Measurements from ENCODE around the gene RPP21.

RPP21 gene

GRCh38 chr6:30344868-30345671 is at the start of gene RPP21:
Gene RPP21, plus strand, starts transcription at chr6:30345156. Its CDS starts 16 bp downstream, at chr6:30345172.
- no peak for DNase-seq (ENCODE audit: low read depth)
- peak within 1 kb of the TSS; percentile 76 for H3K4me3 ChIP-seq (ENCODE audit: low read depth, low read length)

GRCh38 chr6:30295837-30296236 is 49.1 kb upstream of the RPP21 start:
- H3K4me3 ChIP-seq (ENCODE audit: low read depth, low read length), result no peak overlapping the region
- DNase-seq (ENCODE audit: low read depth), result no peak

- DNase-seq (ENCODE audit: low read depth), result no peak
- no peak overlapping the region for H3K4me3 ChIP-seq (ENCODE audit: low read depth, low read length)
These were observed 41.0 kb upstream of the RPP21 start for GRCh38 chr6:30304002-30304401.

DNA sequence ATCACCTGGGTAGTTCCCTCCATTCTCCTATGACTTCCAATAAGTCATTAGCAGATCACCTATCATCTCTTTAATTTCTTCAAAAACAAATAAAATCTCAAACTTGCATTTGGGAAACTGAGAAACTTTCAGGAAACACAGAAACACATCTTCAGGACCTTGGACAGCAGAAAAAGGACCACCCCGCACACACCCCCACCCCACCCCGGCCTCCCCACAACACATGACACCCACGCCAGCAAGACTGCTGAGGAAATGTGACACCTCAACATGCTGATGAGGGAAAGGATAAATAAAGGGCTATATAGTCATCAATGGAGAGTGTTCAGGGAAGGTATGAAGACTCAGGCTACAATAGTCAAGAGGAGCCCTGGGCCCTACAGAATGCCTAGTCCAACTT is 33.9 kb upstream of the RPP21 start:
- H3K4me3 ChIP-seq (ENCODE audit: low read depth, low read length), result no peak overlapping the region
- DNase-seq (ENCODE audit: low read depth), result no peak

DNA sequence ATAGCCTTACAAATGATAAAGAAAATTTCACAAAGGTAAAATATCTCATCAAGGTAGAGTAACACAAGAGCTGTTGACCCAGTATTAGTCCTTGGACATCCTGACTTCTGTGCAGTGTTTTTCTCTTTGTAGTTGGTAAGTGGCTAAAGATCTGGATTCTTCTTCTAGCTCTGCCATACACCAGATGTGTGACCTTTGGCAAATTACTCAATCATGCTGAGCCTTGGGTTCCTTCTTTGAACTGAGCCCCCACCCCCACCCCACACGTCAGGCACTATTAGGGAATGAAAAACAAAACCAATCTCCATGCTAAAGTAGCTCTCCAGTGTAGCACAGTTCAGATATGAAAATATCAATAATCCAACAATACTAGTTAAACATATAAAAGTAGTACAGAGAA is 33.3 kb upstream of the RPP21 start:
- DNase-seq (ENCODE audit: low read depth), result no peak
- H3K4me3 ChIP-seq (ENCODE audit: low read depth, low read length), result no peak overlapping the region

DNA sequence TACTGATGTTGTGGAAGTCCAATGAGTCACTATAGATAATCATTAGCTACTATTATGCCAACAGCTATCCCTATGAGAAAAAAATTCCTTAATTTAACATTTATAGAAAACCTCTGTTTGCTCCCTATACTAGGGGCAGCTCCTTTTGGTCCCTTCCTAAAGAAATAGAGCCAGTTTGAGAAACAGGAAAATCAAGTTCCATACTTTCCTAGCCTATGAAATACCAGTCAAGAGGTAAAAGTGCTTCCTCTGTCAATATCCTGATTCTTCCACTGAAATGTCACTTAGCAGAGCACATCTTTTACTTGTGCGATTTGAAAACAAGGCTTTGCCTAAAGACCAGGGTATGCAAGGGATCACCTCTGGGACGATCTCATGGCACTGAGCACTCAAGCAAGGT is 32.7 kb upstream of the RPP21 start:
- DNase-seq (ENCODE audit: low read depth), result no peak
- H3K4me3 ChIP-seq (ENCODE audit: low read depth, low read length), result no peak overlapping the region

DNA sequence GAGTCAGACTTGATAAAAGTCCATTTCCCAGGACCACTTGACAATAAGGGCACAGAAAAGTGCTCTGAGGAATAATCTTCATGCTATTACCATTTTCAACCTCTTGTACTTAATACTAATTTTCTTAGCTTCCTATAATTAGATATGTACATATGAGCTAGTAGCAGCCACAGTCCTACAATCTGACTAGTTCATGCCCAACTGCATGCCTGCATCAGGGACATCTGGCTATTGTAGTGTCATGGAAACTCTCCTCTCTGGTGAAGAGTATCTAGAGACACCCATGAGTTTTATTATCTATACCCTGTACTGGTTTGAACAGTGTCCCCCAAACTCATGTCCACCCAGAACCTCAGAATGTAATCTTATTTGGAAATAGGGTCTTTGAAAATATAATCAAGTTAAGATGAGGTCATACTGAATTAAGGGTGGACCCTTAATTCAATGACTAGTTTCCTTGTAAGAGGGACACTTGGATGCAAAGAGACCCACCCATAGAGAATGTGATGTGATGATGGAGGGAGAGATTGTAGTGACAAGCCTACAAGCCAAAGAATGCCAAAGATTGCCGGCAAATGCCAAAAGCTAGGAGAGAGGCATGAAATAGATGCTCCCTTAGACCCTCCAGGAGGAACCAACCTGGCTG is 32.2 kb upstream of the RPP21 start:
- no peak for DNase-seq (ENCODE audit: low read depth)
- H3K4me3 ChIP-seq (ENCODE audit: low read depth, low read length), result no peak overlapping the region

- DNase-seq (ENCODE audit: low read depth), result no peak
- H3K4me3 ChIP-seq (ENCODE audit: low read depth, low read length), result no peak overlapping the region
These were observed 29.8 kb upstream of the RPP21 start for GRCh38 chr6:30315156-30315555.

DNA sequence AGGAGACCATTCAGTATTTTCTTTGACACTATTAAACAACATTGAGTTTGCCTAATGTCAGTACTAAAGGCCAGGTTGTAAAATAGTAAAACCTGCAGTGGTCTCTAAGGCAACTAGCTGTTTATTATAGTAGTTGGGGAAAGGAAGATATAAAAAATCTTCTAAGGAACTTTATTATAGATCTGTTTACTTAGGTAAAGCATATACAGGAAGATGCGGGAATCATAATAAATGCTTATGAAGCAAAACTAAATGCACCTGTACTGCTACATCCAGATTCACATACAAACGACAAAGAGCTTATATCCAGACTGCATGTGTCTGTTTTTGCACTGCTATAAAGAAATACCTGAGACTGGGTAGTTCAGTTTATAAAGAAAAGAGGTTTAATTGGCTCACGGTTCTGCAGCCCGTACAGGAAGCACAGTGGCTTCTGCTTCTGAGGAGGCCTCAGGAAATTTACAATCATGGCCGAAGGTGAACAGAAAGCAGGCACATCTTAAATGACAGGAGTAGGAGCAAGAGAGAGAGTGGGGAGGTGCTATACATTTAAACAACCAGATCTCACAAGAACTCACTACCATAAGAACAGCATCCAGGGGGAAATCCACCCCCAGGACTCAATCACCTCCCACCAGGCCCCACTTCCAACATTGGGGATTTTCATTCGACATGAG is 26.9 kb upstream of the RPP21 start:
- H3K4me3 ChIP-seq (ENCODE audit: low read depth, low read length), result no peak overlapping the region
- DNase-seq (ENCODE audit: low read depth), result no peak

DNA sequence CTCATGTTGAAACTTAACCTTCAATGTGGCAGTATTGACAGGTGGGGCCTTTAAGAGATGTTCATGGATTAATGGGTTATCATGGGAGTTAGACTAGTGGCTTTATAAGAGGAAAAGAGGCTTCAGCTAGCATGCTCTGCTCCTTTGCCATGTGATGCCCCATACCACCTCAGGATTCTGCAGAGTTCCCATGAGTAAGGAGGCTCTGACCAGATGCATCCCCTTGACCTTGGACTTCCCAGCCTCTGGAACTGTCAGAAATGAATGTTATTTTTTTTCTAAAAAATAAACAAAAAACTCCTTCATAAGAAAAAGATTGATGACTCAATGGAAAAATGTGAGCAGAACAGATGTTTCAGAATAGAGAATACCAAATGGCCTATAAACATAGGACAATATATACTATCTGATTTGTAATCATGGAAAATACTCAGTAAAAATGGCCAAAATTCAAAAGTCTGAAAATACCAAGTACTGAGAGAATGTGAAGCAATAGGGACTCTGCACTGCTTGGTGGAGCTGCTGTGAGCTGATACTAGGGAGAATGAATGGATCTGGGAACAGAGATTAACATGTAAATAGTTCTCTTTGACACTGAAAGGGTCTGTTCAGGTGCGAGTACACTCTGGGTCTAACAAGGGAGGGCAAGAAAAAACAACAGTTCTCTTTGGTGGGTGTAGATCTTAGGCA is 25.7 kb upstream of the RPP21 start:
- no peak overlapping the region for H3K4me3 ChIP-seq (ENCODE audit: low read depth, low read length)
- no peak for DNase-seq (ENCODE audit: low read depth)

DNA sequence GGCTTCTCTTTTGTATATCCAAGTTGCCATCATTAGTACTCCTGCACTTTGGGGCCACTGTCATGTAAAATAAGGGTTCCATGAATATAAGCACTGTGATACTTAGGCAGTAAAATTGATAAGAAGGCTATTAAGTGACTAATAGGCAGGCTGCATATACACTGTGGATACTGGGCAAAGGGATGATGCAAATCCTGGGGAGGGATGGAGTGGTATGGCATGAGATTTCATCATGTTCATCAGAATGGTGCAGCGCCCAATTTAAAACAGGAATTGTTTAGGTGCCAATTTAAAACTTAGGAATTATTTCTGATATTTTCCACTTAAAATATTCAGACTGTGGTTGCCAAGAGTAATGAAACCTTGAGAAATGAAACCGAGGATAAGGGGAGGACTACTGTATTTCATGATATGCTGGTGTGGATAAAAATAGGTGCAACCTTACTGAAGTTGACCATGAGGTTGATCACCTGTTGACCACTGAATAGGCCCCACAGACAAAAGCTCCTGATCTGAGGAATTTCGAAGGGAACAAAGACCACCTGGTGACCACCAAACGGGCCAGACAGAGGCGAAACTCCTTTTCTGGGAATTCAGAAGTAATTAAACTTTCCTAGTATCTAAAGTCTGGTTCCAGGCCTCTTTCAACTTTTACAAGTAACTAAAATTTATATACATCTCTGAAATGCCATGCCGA is 23.1 kb upstream of the RPP21 start:
- DNase-seq (ENCODE audit: low read depth), result no peak
- H3K4me3 ChIP-seq (ENCODE audit: low read depth, low read length), result no peak overlapping the region

GRCh38 chr6:30322527-30323501 is 22.1 kb upstream of the RPP21 start:
- H3K4me3 ChIP-seq (ENCODE audit: low read depth, low read length), result no peak overlapping the region
- no peak for DNase-seq (ENCODE audit: low read depth)

DNA sequence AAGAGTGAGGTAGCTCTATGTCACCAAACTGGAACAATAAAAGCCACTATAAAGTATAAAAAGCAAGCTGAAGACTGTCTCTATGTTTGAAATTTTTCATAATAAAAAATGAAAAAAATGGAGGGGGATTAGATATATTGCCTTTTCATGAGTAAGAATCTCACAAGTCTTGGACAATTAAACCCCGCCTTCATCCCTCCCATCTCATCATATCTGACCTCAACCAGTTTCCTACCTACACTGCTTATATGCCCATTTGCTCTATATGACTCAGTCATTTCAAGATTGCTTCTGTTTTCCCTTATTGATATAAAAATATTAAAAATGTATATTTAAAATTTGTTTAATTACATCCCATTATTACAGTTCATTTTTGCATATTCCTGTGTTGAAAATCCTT is 21.1 kb upstream of the RPP21 start:
- H3K4me3 ChIP-seq (ENCODE audit: low read depth, low read length), result no peak overlapping the region
- no peak for DNase-seq (ENCODE audit: low read depth)

- DNase-seq (ENCODE audit: low read depth), result no peak
- peak overlapping the region; percentile 94 for H3K4me3 ChIP-seq (ENCODE audit: low read depth, low read length)
These were observed 19.6 kb upstream of the RPP21 start for GRCh38 chr6:30325150-30325872.

GRCh38 chr6:30325873-30326525 is 19.0 kb upstream of the RPP21 start:
- DNase-seq (ENCODE audit: low read depth), result peak; percentile 34
- H3K4me3 ChIP-seq (ENCODE audit: low read depth, low read length), result peak overlapping the region; percentile 94

DNA sequence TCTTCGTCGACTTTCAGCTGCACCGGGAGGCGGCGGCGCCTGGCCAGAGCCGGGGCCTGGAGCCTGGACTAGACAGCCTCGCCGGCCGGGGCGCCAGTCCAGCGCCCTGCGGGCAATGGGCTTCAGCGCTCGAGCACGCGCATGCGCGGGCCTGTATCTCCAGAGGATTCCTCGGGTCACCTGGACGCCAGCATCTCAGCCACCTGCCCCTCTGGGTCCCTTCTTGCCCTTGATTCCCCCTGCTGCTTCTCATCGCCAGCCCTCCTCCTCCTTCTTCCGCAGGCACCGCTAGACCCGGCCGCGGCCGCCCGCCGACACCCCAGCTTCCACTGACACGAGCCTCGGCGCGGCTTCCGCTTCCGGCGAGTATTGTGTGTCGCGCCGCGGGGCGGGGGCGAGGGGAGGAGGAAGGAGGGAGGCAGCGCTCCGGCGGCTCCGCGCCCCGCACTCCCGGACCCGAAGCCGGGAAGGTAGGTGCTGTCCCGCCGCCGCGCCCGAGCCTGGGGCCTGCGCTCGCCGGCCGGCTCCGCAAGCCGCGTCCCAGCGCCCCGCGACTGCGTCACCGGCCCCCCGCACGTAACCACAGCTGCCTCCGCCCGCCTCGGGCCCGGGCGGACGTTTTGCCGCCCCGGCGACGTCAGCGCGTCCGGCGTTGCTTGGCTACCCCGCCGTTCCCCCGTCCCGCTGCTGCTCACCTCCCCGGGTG is 18.3 kb upstream of the RPP21 start, which contains the start of gene TRIM39:
Gene TRIM39 (plus strand): TSS at position 402 of the 706 bp plus-strand sequence. CDS start 2,391 bp downstream, outside the sequence.
- peak; percentile 42 for DNase-seq (ENCODE audit: low read depth)
- peak within 1 kb of the TSS; percentile 94 for H3K4me3 ChIP-seq (ENCODE audit: low read depth, low read length)

Data from skeletal muscle cell (primary cell).